K562 (cell line): ENCODE measurements around the gene NPC1.

ENCODE experiments used
- ATF3 ChIP-seq, 2 experiments: fragments of 450-650 bp in 1 of 2; sonication (generic) in 1 of 2; formaldehyde crosslinking in 1 of 2; IDR thresholded peaks in 1 of 2; conservative IDR thresholded peaks in 1 of 2; 2 replicates each; pipeline versions ENCODE4 v1.6.1 to v1.8.1; 2016 to 2023; ENCODE audit warnings: mild to moderate bottlenecking in 2 of 2, moderate library complexity in 2 of 2, inconsistent platforms in 1 of 2, missing genetic modification reagents in 1 of 2
- CREB1 ChIP-seq, 2 experiments: sonication (generic) in 1 of 2; formaldehyde crosslinking in 1 of 2; IDR thresholded peaks; 2 replicates each; pipeline versions ENCODE4 v1.6.1 to v1.8.0; 2012 to 2022; ENCODE audit warnings: inconsistent platforms in 1 of 2, mild to moderate bottlenecking in 1 of 2, missing genetic modification reagents in 1 of 2, moderate library complexity in 1 of 2
- CTCF ChIP-seq, 3 experiments: IDR thresholded peaks in 2 of 3; conservative IDR thresholded peaks in 1 of 3; 2 replicates each; pipeline ENCODE4 v1.5.1; 2011 to 2012; ENCODE audit warnings: low read length in 3 of 3, mild to moderate bottlenecking in 3 of 3, control low read depth in 2 of 3, improper control_type of control experiment in 1 of 3, inconsistent platforms in 1 of 3, low read depth in 1 of 3, mixed read lengths in 1 of 3, moderate library complexity in 1 of 3; ENCODE audit not compliant: insufficient read depth in 2 of 3
- EZH2 ChIP-seq: IDR thresholded peaks from 2 replicates; pipeline ENCODE4 v1.6.1; 2012; ENCODE audit warnings: low read depth, mild to moderate bottlenecking, inconsistent platforms, low read length, borderline replicate concordance
- KDM1A ChIP-seq, 2 experiments: fragments of 450-650 bp; IDR thresholded peaks; 2 replicates each; pipeline ENCODE4 v1.6.1; 2016; ENCODE audit warnings: mild to moderate bottlenecking in 2 of 2
- RAD21 ChIP-seq, 2 experiments: fragments of 250-450 bp in 1 of 2; fragments of 450-650 bp in 1 of 2; sonication (Bioruptor Pico) in 1 of 2; formaldehyde crosslinking in 1 of 2; IDR thresholded peaks in 1 of 2; conservative IDR thresholded peaks in 1 of 2; 2 replicates each; pipeline versions ENCODE4 v1.4.0 to v1.8.0; 2020 to 2022; ENCODE audit warnings: mild to moderate bottlenecking in 2 of 2, moderate library complexity in 1 of 2
- REST ChIP-seq, 2 experiments: fragments of 450-650 bp; formaldehyde crosslinking in 1 of 2; IDR thresholded peaks; 2 replicates each; pipeline versions ENCODE4 v1.4.0 to v1.6.1; 2014 to 2020; ENCODE audit warnings: mild to moderate bottlenecking in 2 of 2, borderline replicate concordance in 1 of 2, low read depth in 1 of 2
- SAP30 ChIP-seq: fragments of 200-600 bp; sonication (generic); IDR thresholded peaks from 2 replicates; pipeline ENCODE4 v1.6.1; 2012; ENCODE audit warnings: borderline replicate concordance, low read depth, mild to moderate bottlenecking, moderate library complexity, low read length, control low read depth, inconsistent platforms; ENCODE audit not compliant: insufficient read depth, poor library complexity, severe bottlenecking
- SMARCA5 ChIP-seq: fragments of 450-650 bp; IDR thresholded peaks from 2 replicates; pipeline ENCODE4 v1.6.1; 2016
- SMC3 ChIP-seq: conservative IDR thresholded peaks from 2 replicates; pipeline ENCODE4 v1.6.1; 2011; ENCODE audit warnings: low read depth, low read length, improper control_type of control experiment; ENCODE audit not compliant: insufficient read depth
- SP1 ChIP-seq: sonication (generic); formaldehyde crosslinking; IDR thresholded peaks from 2 replicates; pipeline ENCODE4 v1.8.1; 2022; ENCODE audit warnings: mild to moderate bottlenecking, missing genetic modification reagents
- SRSF7 ChIP-seq: fragments of 200-400 bp; formaldehyde crosslinking; optimal IDR thresholded peaks from 2 replicates; pipeline ENCODE3; 2017; ENCODE audit warnings: mild to moderate bottlenecking, low read depth, low read length
- TBP ChIP-seq: optimal IDR thresholded peaks from 2 replicates; pipeline ENCODE3; 2011; ENCODE audit warnings: low read depth, low read length, improper control_type of control experiment

- TF ChIP-seq KDM1A (IDR thresholded peaks at IDR 0.05) (no peak), CTCF (IDR thresholded peaks at IDR 0.05 in 2 of 3, conservative IDR thresholded peaks at IDR 0.05 in 1 of 3; ENCODE audit: insufficient read depth in 2 of 3, low read depth in 1 of 3, low read length in 3 of 3) (no peak), SMC3 (no peak), SRSF7 (no peak), REST (IDR thresholded peaks at IDR 0.05; ENCODE audit: borderline replicate concordance) (no peak), REST (CRISPR knock-in tag; IDR thresholded peaks at IDR 0.05; ENCODE audit: low read depth) (no peak), ATF3 (IDR thresholded peaks at IDR 0.05) (no peak), ATF3 (CRISPR knock-in tag; conservative IDR thresholded peaks at IDR 0.05) (no peak), SP1 (CRISPR knock-in tag) (no peak), RAD21 (CRISPR knock-in tag; conservative IDR thresholded peaks at IDR 0.05 in 1 of 2, IDR thresholded peaks at IDR 0.05 in 1 of 2) (no peak), CREB1 (IDR thresholded peaks at IDR 0.05) (no peak), CREB1 (CRISPR knock-in tag; IDR thresholded peaks at IDR 0.05) (no peak), SMARCA5 (no peak), SAP30 (no peak), TBP (no peak), EZH2 (no peak)
Measured at GRCh38 chr18:23556145-23556780, 30.0 kb downstream of the NPC1 start.
